ENCODE results near the gene PTMS. TPM values are rescaled to one million over a fixed set of nuclear protein-coding genes. Genes with fewer than 3 reads are reported as not detected.

Gene PTMS
- total and polyA plus RNA-seq, 3 donors from 2014 or later: 53.4 to 185 (median 64.3) TPM

DNA sequence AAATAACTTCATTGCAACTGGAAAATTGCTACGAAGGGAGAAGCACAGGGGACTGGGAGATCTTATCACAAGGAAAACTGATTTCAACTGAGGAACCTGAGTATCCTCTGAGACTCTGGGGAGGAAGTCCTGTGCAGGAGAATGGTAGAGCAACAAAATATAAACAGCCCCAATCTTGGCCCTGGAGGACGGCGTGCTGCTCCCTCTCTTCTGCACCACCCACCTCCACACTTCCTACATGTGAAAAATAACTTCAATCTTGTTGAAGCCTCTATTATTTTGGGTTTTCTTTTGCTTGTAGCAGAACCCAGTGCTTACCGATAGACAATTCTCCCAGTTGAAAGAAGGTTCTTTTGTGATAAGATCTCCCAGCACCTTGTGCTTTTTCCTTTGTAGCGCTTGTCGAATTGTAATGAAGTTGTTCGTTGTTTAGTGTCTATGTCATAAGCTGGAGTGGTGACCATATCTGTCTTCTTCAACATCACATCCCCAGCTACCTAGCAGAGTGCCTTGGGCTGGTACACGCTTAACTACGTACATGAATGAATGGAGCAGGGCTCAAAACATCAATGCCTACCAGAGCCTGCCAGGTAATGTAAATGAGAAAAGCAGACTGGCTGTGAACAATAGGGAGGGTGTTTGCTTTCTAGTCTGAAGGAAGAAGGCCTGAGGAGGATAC lies 20.4 kb downstream of the PTMS start:
- intact Hi-C loops (cut with DNase I; ENCODE audit: low total_unique reads): no loop called here
- TF ChIP-seq, protein P1, sequence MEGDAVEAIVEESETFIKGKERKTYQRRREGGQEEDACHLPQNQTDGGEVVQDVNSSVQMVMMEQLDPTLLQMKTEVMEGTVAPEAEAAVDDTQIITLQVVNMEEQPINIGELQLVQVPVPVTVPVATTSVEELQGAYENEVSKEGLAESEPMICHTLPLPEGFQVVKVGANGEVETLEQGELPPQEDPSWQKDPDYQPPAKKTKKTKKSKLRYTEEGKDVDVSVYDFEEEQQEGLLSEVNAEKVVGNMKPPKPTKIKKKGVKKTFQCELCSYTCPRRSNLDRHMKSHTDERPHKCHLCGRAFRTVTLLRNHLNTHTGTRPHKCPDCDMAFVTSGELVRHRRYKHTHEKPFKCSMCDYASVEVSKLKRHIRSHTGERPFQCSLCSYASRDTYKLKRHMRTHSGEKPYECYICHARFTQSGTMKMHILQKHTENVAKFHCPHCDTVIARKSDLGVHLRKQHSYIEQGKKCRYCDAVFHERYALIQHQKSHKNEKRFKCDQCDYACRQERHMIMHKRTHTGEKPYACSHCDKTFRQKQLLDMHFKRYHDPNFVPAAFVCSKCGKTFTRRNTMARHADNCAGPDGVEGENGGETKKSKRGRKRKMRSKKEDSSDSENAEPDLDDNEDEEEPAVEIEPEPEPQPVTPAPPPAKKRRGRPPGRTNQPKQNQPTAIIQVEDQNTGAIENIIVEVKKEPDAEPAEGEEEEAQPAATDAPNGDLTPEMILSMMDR (IDR thresholded peaks at IDR 0.05): no peak
- no peak for TF ChIP-seq POLR2A (IDR thresholded peaks at IDR 0.05)

DNA sequence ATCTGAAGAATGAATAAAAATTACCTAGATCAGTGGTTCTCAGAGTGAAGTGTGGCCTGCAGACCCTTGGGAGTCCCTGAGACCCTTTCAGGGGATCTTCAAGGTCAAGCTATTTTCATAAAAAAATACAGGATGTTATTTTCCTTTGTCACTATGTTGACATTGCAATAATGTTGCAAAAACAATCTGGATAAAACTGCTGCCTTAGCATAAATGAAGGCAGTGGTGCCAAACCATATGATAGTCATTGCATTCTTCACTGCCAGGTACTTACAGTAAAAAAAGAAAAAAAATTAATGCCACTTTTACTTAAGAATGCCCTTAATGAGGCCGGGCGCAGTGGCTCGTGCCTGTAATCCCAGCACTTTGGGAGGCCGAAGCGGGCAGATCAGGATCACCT lies 21.1 kb downstream of the PTMS start:
- TF ChIP-seq, protein P1 (IDR thresholded peaks at IDR 0.05): no peak
- TF ChIP-seq POLR2A (IDR thresholded peaks at IDR 0.05): no peak
- Histone ChIP-seq H3K27ac (no peak overlapping the region), H3K27me3 (no peaks in the 10 kb centered on the region), H3K4me1 (peaks cover 17% of the 10 kb centered on the region), H3K36me3 (ENCODE audit: low read depth, missing control alignments) (no peaks in the 10 kb centered on the region), H3K9me3 (no peaks in the 10 kb centered on the region), H3K4me3 (no peak overlapping the region)
- WGBS, 2 donors: 80 to 81% methylated on average over 5 of the region's 5 CpGs
- DNase-seq: no peak
- intact Hi-C loops (cut with DNase I; ENCODE audit: low total_unique reads): no loop called here

More for the DNA sequence above, 20.4 kb downstream of the PTMS start:
- peaks cover 15% of the 10 kb centered on the region for H3K4me1 ChIP-seq
- 81 to 88% methylated on average over 9 of the region's 9 CpGs for WGBS, 2 donors
- no peak overlapping the region for H3K4me3 ChIP-seq
- H3K27me3 ChIP-seq: no peaks in the 10 kb centered on the region
- no peaks in the 10 kb centered on the region for H3K36me3 ChIP-seq (ENCODE audit: low read depth, missing control alignments)
- no peaks in the 10 kb centered on the region for H3K9me3 ChIP-seq
- no peak overlapping the region for H3K27ac ChIP-seq
- DNase-seq: no peak

DNA sequence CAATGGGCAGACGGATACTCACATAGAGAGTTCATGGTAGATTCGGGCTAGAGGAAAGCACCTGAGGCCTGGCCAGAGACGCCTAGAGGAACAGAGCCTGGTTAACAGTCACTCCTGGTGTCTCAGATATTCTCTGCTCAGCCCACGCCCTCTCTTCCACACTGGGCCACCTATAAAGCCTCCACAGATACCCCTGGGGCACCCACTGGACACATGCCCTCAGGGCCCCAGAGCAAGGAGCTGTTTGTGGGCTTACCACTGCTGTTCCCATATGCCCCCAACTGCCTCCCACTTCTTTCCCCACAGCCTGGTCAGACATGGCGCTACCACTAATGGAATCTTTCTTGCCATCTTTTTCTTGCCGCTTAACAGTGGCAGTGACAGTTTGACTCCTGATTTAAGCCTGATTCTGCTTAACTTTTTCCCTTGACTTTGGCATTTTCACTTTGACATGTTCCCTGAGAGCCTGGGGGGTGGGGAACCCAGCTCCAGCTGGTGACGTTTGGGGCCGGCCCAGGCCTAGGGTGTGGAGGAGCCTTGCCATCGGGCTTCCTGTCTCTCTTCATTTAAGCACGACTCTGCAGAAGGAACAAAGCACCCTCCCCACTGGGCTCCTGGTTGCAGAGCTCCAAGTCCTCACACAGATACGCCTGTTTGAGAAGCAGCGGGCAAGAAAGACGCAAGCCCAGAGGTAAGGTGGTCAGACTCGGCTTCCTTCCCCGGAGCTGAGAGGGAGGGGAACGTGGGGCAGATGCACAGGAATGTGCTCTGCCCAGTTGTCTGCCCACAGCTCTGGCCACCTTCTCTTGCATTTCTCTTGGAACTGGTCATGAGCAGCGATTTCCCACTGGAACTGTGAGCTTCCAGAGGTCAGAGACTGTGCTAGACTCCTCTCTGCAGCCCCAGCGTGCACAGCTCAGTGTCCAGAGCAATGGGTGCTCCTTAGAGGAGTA lies 23.1 kb downstream of the PTMS start, which contains the start of gene CD4:
Gene CD4, plus strand, starts transcription at position 557 of the 953 bp plus-strand sequence. CDS start 10,611 bp downstream, outside the sequence.
- TF ChIP-seq, protein P1 (IDR thresholded peaks at IDR 0.05): no peak
- TF ChIP-seq POLR2A (IDR thresholded peaks at IDR 0.05): no peak
- no peaks in the 10 kb centered on the region for H3K27me3 ChIP-seq
- no peak within 1 kb of the TSS for H3K4me3 ChIP-seq
- no peaks in the 10 kb centered on the region for H3K9me3 ChIP-seq
- no peaks in the 10 kb centered on the region for H3K36me3 ChIP-seq (ENCODE audit: low read depth, missing control alignments)
- 69 to 72% methylated on average over 13 to 18 of the region's 18 CpGs for WGBS, 2 donors
- H3K4me1 ChIP-seq: peaks cover 20% of the 10 kb centered on the region
- peak; percentile 61 for DNase-seq
- intact Hi-C loops (cut with DNase I; ENCODE audit: low total_unique reads): no loop called here
- H3K27ac ChIP-seq: peak within 1 kb of the TSS; percentile 44 to 67

DNA sequence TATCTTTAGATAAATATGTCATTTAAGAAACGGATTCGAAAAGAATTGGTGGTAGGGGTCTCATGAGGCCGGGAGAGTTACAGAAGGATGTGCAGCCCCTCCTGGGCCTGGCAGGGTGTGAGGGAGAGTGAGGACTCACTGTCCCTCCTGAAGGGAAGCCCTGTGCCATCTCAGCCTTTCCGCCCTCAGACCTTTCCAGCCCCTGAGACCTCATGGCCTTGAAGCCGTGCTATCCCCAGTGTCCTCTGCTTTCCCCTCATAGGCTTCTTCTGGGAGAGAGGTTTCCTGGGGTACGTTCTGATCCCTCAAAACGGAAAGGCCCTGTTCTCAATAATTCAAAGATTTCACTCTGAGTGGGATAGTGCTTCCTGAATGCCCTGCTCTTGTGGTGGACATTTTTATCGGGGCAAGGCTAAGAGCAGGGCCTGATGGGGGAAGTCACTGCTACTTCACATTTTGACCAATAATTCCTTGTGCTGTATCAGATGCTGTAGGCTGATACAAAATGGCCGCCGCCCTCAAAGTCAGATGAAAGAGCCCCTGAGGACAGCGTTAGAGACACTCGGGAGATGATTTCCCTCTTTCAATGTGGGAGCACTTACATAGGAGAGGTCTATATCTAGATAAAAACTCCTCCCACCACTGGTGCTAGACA lies 24.5 kb downstream of the PTMS start:
- peak overlapping the region; percentile 44 to 67 for H3K27ac ChIP-seq
- intact Hi-C loops (cut with DNase I; ENCODE audit: low total_unique reads): no loop called here

More for the DNA sequence above, 24.5 kb downstream of the PTMS start:
- Histone ChIP-seq H3K9me3 (no peaks in the 10 kb centered on the region), H3K4me3 (no peak overlapping the region), H3K36me3 (ENCODE audit: low read depth, missing control alignments) (no peaks in the 10 kb centered on the region), H3K4me1 (peaks cover 20% of the 10 kb centered on the region), H3K27me3 (no peaks in the 10 kb centered on the region)
- no peak for DNase-seq
- TF ChIP-seq, protein P1 (IDR thresholded peaks at IDR 0.05): no peak
- no peak for TF ChIP-seq POLR2A (IDR thresholded peaks at IDR 0.05)
- 60 to 69% methylated on average over 12 of the region's 12 CpGs for WGBS, 2 donors

Measured in testis (tissue), 3 donors.